NCI-H1930 (cell line): ENCODE results near the gene CTNND2.
"Not testable (repeated sequence)": the region's sequence is repeated elsewhere in the genome, so short reads cannot be mapped to it uniquely, and the experiment has no call there.

Experiments used
- DNase-seq, 2 experiments: peaks; one replicate each; lab custom pipeline; 2025; lab: John Stamatoyannopoulos, UW

The CTNND2 gene

GRCh38 chr5:11863911-11864310 is 40.3 kb downstream of the CTNND2 start:
- no peak for DNase-seq

DNA sequence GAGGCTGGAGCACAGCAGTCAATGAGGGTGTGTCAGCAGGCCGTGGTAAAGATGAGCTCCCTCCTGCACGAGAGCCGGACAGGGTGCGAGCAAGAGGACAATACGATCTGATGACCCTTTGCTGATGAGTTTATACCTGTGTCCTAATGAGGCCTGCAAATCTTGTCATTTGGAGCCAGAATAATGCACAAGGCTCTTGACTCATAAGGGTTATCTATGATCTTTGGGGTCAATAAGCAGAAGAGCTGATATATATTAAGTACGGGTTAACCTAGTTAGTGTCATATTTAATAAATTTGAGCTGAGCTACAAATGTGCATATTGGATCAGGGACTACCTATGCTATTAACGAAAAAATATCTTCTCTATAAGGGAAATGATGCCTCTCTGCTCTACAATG is 46.9 kb downstream of the CTNND2 start:
- DNase-seq, result no peak

- no peak for DNase-seq
These were observed 49.3 kb downstream of the CTNND2 start for GRCh38 chr5:11854936-11855335.

GRCh38 chr5:11853796-11854195 is 50.5 kb downstream of the CTNND2 start:
- DNase-seq, result no peak

DNA sequence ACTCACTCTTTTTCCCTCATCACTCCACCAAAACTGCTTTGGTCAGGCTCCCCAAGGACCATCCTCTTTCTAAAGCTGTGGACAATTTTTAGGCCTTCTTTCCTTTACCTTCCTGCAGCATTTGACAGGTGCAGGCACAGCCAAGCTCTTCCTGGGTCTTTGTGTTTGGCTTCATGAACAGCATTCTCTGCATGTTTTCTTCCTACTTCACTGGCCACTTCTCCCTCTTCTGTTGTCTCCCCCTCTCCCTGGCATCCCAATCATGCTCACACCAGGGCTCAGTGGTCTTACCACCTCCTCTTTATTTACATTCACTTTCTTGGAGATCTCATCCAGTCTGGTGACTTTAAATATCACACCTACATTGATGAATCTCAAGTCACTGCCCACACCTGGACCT is 51.1 kb downstream of the CTNND2 start:
- no peak for DNase-seq

- no peak for DNase-seq
These were observed 51.5 kb downstream of the CTNND2 start for GRCh38 chr5:11852717-11853087.

GRCh38 chr5:11851965-11852716 is 52.1 kb downstream of the CTNND2 start:
- no peak for DNase-seq

DNA sequence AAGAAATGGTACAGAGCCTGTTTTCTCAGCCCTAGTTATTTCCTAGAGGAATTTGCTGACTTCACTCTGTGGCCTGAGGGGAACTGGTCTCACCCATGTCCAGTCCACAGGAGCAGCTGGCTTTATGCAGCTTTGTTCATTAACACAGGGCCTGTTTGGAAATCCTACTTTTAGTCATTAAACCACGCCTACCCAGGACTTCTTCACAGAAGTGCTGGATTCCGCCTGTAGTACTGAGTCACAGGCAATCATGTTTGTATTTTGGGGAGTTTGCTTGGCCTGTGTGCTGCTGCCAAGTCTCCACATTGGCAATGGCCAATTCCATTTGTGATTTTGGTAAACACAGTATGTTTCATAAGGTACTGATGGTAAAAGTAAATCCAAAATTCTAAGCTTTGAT is 52.8 kb downstream of the CTNND2 start:
- no peak for DNase-seq

GRCh38 chr5:11828566-11828965 is 75.7 kb downstream of the CTNND2 start:
- not testable (repeated sequence) for DNase-seq

GRCh38 chr5:11822598-11822997 is 81.6 kb downstream of the CTNND2 start:
- DNase-seq, result no peak

DNA sequence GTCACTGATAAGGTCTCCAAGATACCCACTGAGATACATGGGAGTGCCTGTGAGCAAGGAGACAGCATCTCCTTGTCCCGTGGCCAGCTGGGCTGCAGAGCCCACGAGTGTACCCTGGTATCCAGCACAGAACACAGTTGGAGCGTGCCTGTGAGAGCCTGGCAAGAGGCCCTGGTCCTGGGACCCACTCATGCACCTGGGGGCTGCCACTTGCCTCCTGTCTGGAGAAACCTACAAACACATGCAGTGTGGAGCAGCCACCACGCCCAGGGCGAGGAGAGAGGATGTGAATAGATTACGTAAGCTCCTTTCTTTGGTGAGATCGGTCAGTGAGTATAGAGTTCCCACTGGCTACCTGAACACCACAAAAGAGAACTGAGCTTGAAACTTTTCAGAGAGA is 88.3 kb downstream of the CTNND2 start:
- no peak for DNase-seq

DNA sequence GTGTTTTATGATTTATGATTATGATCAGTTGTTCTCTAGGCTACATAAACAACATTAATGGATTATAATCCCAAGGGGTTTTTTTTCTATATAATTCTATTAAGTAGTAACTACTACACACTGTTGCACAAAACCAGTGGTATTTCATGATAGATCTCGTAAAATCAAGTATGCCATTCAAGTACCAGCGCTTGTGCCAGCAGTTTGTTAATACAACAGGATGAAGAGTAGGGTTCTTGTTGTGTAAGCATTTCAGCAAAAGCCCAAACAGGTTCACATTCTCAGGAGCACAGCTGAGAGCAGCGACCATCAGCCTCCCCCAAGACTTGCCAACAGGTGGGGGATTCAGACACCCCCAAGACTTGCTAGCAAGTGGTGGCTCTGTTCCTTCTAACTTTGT is 88.8 kb downstream of the CTNND2 start:
- DNase-seq, result no peak

DNA sequence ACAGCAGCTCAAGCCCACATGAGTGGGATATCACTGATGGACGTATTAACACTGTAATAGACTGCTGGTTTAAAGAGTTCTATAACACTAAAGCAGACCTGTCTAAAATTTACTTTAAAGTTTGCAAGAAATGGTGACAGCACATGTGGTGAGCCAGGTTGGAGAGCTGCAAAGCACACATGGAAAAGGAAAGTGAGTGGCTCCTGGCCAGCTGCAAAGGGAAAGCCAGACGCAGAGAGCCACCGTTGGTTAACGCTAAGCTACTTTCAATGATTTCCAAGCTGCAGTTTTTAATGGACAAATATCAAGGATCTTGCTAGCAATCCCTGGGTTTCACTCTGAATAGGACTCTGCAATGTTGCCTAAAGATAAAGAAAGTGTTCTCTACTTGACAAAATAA is 89.9 kb downstream of the CTNND2 start:
- DNase-seq, result no peak

- no peak for DNase-seq
These were observed 94.8 kb downstream of the CTNND2 start for GRCh38 chr5:11809407-11809806.

- no peak for DNase-seq
These were observed 100.8 kb downstream of the CTNND2 start for GRCh38 chr5:11803436-11803835.

- no peak for DNase-seq
These were observed 103.2 kb downstream of the CTNND2 start for GRCh38 chr5:11801061-11801460.

DNA sequence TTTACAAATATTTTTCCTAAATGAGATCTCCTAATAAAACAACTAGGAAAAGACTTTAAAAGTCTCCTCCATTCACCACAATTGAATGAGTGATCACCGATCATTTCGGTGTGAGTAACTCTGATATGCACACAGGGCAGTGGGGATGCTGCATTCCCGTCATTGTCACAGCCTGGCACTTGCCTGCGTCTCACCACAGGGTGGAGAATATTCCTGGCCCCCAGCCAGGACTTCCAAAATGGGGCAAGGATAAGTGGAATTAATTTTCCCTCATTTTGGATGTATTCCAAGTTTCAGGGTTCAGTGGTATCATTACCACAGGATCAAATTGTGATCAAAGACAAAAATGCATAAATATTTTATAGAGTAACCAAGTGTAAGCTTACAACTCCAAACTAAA is 107.1 kb downstream of the CTNND2 start:
- DNase-seq, result peak in 1 of 2 experiments; percentile 48

DNA sequence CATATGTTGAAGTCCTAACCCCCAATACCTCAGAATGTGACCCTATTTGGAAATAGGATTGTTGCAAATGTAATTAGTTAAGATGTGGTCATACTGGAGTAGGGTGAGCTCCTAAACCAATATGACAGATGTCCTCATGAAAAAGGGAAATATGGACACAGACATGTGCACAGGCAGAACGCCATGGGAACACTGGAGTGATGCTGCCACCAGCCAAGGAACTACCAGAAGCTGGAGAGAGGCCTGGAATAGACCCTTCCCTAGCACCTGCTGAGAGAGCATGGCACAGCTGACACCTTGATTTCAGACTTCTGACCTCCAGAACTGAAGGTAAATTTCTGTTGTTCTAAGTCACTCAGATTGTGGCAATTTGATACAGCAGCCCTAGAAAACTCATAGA is 110.8 kb downstream of the CTNND2 start:
- DNase-seq, result no peak

DNA sequence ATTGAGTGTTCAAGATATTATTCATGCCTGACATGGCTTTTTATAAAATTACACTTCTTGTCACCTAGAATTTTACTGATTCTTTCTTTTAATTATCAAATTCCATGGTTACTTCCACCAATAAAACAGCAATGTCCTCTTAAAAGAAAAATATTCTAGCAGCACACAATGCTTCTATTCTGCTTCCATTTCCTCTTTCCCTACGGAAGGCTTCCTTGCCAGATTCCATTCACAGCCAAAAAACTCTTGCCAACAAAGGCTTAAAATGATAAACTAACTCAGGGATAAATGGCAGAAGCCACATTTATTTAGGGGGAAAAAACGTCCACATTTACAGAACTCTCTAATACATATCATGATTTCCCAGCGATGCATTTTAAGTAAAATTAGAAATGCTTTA is 111.6 kb downstream of the CTNND2 start:
- no peak for DNase-seq

- no peak for DNase-seq
These were observed 112.5 kb downstream of the CTNND2 start for GRCh38 chr5:11791792-11792191.

DNA sequence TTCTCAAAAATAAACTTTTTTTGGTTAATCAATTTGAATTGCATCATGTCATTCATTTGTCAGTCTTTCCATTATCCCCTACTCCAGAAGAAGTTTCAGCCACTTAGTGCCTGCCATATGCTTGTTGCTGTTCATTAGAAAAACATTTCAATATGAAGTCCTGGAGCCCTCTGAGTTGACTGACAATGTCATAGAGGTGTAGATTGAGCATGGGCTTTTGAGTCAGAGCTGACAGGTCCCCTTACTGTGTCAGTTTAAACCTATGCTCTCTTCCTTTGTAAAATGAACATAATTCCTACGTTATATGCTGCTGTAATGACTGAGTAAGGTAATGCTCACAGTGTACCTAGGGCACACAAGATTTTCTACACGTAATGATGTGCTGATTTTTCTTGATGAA is 114.0 kb downstream of the CTNND2 start:
- no peak for DNase-seq

DNA sequence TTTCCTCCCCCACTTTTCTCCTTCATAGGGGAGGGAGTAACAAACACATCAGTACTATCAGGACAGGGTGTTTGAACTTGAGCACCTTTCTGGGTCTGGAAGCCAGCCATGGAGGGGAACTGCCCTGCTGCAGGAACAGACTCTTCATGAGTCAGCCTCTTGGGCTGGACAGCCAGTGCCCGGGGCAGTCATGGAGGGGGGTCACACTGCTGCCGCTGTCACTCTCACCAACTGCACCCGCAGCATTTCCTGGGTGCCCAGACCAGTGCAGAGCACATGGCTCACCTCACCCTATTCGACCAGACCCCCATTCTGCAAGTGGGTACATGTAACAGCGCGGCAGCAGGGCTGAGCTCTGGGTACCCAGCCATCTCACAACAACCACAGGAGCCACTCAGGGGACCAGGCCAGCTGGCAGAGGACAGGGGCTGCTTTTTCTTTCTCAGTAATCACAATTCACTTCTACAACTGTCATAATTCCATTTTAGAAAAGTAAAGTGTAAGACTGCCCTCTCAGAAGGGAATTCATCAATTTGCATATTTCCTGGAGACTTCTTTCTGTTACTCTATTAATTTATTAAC is 118.4 kb downstream of the CTNND2 start:
- DNase-seq, result no peak

GRCh38 chr5:11780641-11781345 is 123.5 kb downstream of the CTNND2 start:
- no peak for DNase-seq
